Measurements from ENCODE around the gene DUOX1.
"Not testable (repeated sequence)": the region's sequence is repeated elsewhere in the genome, so short reads cannot be mapped to it uniquely, and the experiment has no call there.

The DUOX1 gene

GRCh38 chr15:45128971-45129639 lies 689 bp upstream of the DUOX1 start:
- no peak for TF ChIP-seq TAF1 (IDR thresholded peaks at IDR 0.05; ENCODE audit: borderline replicate concordance, low read depth, low read length)
- FAIRE-seq: no peak
- no peak for DNase-seq (ENCODE audit: insufficient read length)

- DNase-seq (ENCODE audit: insufficient read length) (no peak), FAIRE-seq (no peak)
- TF ChIP-seq TAF1 (IDR thresholded peaks at IDR 0.05; ENCODE audit: borderline replicate concordance, low read depth, low read length): no peak
- TF ChIP-seq POLR2AphosphoS5 (IDR thresholded peaks at IDR 0.05; ENCODE audit: low read depth, low read length): no peak
- no peak for TF ChIP-seq POLR2A (IDR thresholded peaks at IDR 0.05; ENCODE audit: low read depth, low read length)
Observed at GRCh38 chr15:45130291-45131000, 652 bp downstream of the DUOX1 start.

DNA sequence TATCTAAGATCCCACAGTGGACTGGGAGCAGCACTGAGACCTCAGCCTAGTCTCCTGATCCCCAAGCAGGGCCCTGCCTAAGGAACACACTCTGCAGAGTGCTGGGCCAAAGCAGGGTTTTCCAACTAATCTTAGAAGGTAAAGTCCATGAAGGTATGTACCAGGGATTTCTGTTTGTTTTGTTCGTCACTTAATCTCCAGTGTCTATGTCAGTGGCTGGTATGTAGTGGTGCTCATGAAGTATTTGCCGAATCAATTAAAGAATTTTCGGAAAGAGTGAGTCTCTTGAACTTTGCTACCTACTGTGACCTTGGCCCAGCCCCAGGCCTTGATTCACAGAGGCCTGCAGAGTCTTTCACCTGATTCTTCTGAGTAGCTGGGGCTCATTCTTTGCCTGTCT lies 1.7 kb downstream of the DUOX1 start:
- DNase-seq (ENCODE audit: insufficient read length) (no peak), FAIRE-seq (no peak)
- TF ChIP-seq TAF1 (IDR thresholded peaks at IDR 0.05; ENCODE audit: borderline replicate concordance, low read depth, low read length): no peak
- no peak for TF ChIP-seq POLR2AphosphoS5 (IDR thresholded peaks at IDR 0.05; ENCODE audit: low read depth, low read length)
- TF ChIP-seq POLR2A (IDR thresholded peaks at IDR 0.05; ENCODE audit: low read depth, low read length): no peak

DNA sequence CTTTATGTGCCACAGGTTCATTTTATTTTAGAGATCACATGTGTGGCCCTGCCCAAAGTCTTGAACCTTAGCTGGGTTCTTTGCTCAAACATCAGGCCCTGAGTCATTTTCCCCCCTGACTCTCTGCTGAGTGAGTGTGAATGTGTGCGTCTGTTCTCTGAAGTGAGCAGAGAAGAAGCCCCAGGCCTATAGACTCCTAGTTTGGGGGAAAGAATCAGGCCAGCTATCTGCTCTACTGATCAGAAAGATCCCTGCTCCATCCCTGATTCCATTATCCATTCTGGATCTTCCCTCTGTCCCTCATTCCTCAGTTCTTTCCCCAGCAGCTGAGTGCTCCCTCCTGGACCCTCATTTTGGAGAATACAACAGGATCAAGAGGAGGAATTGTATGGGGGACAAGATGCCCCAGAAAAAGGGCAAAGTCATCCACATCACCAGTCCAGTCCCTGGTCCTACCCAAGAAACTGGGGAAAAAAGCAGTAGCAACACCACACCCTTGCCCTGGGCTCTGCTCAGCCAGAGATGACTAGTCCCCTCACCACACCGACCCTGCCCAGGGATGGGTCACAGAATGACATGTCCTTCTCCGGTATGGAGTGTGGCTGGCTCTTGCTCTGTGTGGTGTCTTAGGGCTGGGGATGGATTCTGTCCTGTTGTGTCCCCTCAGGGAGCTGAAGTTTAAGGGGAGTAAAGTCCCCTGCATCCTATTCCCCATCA lies 3.2 kb downstream of the DUOX1 start:
- TF ChIP-seq TAF1 (IDR thresholded peaks at IDR 0.05; ENCODE audit: borderline replicate concordance, low read depth, low read length) (no peak), POLR2A (IDR thresholded peaks at IDR 0.05; ENCODE audit: low read depth, low read length) (no peak), POLR2AphosphoS5 (IDR thresholded peaks at IDR 0.05; ENCODE audit: low read depth, low read length) (no peak)
- no peak for FAIRE-seq
- no peak for DNase-seq (ENCODE audit: insufficient read length)

DNA sequence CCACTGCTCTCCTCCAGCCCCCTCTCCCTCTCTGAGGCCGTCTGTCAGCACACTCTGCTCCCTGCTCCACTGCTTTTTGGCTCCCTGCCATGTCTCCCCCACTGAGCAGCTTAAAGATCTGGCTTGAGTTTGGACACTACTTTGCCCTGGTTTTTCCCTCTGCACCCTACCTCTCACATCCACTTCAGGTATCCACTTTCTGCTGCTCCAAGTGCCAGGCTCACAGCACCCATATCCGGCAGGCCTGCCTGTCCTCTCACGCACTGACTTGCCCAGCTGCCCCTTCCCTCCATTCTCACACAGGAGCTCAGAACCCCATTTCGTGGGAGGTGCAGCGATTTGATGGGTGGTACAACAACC lies 3.7 kb downstream of the DUOX1 start:
- no peak for FAIRE-seq
- DNase-seq (ENCODE audit: insufficient read length): no peak
- TF ChIP-seq POLR2AphosphoS5 (IDR thresholded peaks at IDR 0.05; ENCODE audit: low read depth, low read length) (no peak), TAF1 (IDR thresholded peaks at IDR 0.05; ENCODE audit: borderline replicate concordance, low read depth, low read length) (no peak), POLR2A (IDR thresholded peaks at IDR 0.05; ENCODE audit: low read depth, low read length) (no peak)

DNA sequence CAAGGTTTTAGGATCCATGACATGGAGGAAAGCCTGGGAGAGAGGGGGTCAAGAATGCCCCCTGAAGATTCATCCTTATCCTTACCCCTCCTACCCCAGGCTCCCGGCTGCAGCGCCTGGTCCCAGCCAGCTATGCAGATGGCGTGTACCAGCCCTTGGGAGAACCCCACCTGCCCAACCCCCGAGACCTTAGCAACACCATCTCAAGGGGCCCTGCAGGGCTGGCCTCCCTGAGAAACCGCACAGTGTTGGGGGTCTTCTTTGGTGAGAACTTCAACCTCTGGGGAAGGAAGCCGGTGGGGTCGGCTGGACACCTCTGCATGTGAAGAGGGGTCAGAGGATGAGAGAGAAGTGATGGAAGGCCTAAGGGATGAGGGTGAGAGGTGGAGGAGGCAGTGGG lies 4.3 kb downstream of the DUOX1 start:
- FAIRE-seq (no peak), DNase-seq (ENCODE audit: insufficient read length) (no peak)
- no peak for TF ChIP-seq TAF1 (IDR thresholded peaks at IDR 0.05; ENCODE audit: borderline replicate concordance, low read depth, low read length)
- no peak for TF ChIP-seq POLR2A (IDR thresholded peaks at IDR 0.05; ENCODE audit: low read depth, low read length)
- TF ChIP-seq POLR2AphosphoS5 (IDR thresholded peaks at IDR 0.05; ENCODE audit: low read depth, low read length): no peak

DNA sequence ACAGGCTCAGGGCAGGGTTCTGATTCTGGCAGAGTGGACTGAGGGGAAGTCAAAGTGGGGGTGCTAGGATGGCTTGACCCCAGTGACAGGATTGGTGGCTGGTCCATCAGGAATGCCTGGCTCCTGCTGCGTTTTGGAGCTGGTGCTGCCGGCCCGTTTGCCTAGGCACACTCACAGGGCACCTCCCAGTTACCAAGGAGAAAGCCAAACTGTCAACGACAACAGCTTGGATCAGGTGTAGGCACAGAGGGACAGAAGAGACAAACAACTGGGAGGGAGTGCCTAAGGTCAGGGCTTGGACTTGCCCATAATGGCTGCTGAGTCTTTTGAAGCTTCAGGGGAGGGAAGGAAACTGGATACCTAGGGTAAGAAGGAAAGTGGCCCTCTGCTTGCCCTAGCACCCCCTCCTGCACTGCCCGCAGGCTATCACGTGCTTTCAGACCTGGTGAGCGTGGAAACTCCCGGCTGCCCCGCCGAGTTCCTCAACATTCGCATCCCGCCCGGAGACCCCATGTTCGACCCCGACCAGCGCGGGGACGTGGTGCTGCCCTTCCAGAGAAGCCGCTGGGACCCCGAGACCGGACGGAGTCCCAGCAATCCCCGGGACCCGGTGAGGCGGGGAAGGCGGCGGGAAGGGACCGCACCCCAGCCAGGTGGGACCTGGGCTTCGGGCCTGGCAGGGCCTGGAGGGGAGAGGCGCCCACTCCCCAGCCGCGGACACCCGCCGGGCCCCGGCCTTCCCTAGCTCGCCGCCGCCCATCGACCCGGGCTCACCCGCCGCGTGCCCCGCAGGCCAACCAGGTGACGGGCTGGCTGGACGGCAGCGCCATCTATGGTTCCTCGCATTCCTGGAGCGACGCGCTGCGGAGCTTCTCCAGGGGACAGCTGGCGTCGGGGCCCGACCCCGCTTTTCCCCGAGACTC lies 5.1 kb downstream of the DUOX1 start:
- DNase-seq (ENCODE audit: insufficient read length) (no peak), FAIRE-seq (no peak)
- TF ChIP-seq POLR2A (IDR thresholded peaks at IDR 0.05; ENCODE audit: low read depth, low read length) (no peak), POLR2AphosphoS5 (IDR thresholded peaks at IDR 0.05; ENCODE audit: low read depth, low read length) (no peak), TAF1 (IDR thresholded peaks at IDR 0.05; ENCODE audit: borderline replicate concordance, low read depth, low read length) (no peak)

GRCh38 chr15:45135705-45136377 lies 6.0 kb downstream of the DUOX1 start:
- not testable (repeated sequence) for FAIRE-seq

GRCh38 chr15:45136378-45136764 lies 6.6 kb downstream of the DUOX1 start:
- TF ChIP-seq TAF1 (IDR thresholded peaks at IDR 0.05; ENCODE audit: borderline replicate concordance, low read depth, low read length) (no peak), POLR2AphosphoS5 (IDR thresholded peaks at IDR 0.05; ENCODE audit: low read depth, low read length) (no peak), POLR2A (IDR thresholded peaks at IDR 0.05; ENCODE audit: low read depth, low read length) (no peak)
- FAIRE-seq (no peak), DNase-seq (ENCODE audit: insufficient read length) (no peak)

More at GRCh38 chr15:45135705-45136377, 6.0 kb downstream of the DUOX1 start:
- DNase-seq (ENCODE audit: insufficient read length): not testable (repeated sequence)

GRCh38 chr15:45137703-45138102 lies 7.9 kb downstream of the DUOX1 start:
- no peak for TF ChIP-seq POLR2A (IDR thresholded peaks at IDR 0.05; ENCODE audit: low read depth, low read length)
- no peak for TF ChIP-seq TAF1 (IDR thresholded peaks at IDR 0.05; ENCODE audit: borderline replicate concordance, low read depth, low read length)
- TF ChIP-seq POLR2AphosphoS5 (IDR thresholded peaks at IDR 0.05; ENCODE audit: low read depth, low read length): no peak
- DNase-seq (ENCODE audit: insufficient read length) (no peak), FAIRE-seq (no peak)

Data from GM12892 (cell line).